IMR-90 (cell line): ENCODE measurements around the gene NOL9.

Experiments
- CEBPB ChIP-seq: IDR thresholded peaks from 2 replicates; pipeline ENCODE4 v1.6.1; 2012; ENCODE audit warnings: low read depth, low read length, improper control_type of control experiment
- CHD1 ChIP-seq: IDR thresholded peaks from 2 replicates; pipeline ENCODE4 v1.6.1; 2012; ENCODE audit warnings: low read depth, low read length, improper control_type of control experiment
- FOS ChIP-seq: fragments of 150-350 bp; IDR thresholded peaks from 2 replicates; pipeline ENCODE4 v1.6.1; 2016; ENCODE audit warnings: low read depth, low read length
- MXI1 ChIP-seq: IDR thresholded peaks from 2 replicates; pipeline ENCODE4 v1.6.1; 2012; ENCODE audit warnings: low read depth, mild to moderate bottlenecking, low read length, moderate library complexity, borderline replicate concordance
- NFE2L2 ChIP-seq: fragments of 150-350 bp; IDR thresholded peaks from 2 replicates; pipeline ENCODE4 v1.6.1; 2016; ENCODE audit warnings: low read depth, mild to moderate bottlenecking, low read length
- POLR2A ChIP-seq: IDR thresholded peaks from 2 replicates; pipeline ENCODE4 v1.6.1; 2012; ENCODE audit warnings: mild to moderate bottlenecking, low read depth, low read length
- RAD21 ChIP-seq: IDR thresholded peaks from 2 replicates; pipeline ENCODE4 v1.6.1; 2012; ENCODE audit warnings: low read length, improper control_type of control experiment
- RCOR1 ChIP-seq: IDR thresholded peaks from 2 replicates; pipeline ENCODE4 v1.6.1; 2012; ENCODE audit warnings: mild to moderate bottlenecking, low read length, improper control_type of control experiment; ENCODE audit not compliant: insufficient replicate concordance
- RFX5 ChIP-seq: IDR thresholded peaks from 2 replicates; pipeline ENCODE4 v1.8.0; 2012; ENCODE audit warnings: low read depth, mild to moderate bottlenecking, low read length, moderate library complexity
- TF ChIP-seq, protein P1 (sequence below): conservative IDR thresholded peaks from 2 replicates; pipeline ENCODE4 v1.5.1; 2012; ENCODE audit warnings: mild to moderate bottlenecking, low read depth, low read length, improper control_type of control experiment
- TF ChIP-seq, protein P2 (sequence below): fragments of 150-350 bp; IDR thresholded peaks from 2 replicates; pipeline ENCODE4 v1.6.1; 2017; ENCODE audit warnings: mild to moderate bottlenecking, antibody characterized with exemption, low read length, low read depth
- TF ChIP-seq, protein P3 (sequence below): fragments of 150-350 bp; IDR thresholded peaks from 2 replicates; pipeline ENCODE4 v1.6.1; 2016; ENCODE audit warnings: low read depth, mild to moderate bottlenecking, low read length, moderate library complexity, borderline replicate concordance

DNA sequence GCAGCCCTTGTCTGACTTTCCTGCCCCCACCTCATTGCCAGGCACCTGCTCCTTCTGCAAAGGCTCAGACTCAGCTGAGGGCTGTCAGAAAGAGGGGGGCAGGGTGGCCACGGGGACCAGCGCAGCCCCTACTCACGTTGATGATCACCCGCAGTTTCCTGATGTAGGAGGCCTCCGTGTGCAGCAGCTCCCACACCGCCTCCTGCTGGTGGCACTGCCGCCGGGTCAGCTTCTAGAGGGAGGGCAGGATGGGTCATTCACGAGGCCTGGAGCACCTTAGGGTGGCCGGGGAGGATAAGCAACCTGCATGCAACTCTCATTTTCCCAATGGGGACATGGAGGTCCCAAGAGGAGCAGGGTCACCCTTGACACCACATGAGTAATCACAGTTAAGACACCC is 81.9 kb downstream of the NOL9 start:
- TF ChIP-seq POLR2A (no peak), RAD21 (no peak), FOS (no peak), MXI1 (no peak), CEBPB (no peak), RCOR1 (no peak), NFE2L2 (no peak), CHD1 (no peak), RFX5 (no peak)
- TF ChIP-seq, protein P1, sequence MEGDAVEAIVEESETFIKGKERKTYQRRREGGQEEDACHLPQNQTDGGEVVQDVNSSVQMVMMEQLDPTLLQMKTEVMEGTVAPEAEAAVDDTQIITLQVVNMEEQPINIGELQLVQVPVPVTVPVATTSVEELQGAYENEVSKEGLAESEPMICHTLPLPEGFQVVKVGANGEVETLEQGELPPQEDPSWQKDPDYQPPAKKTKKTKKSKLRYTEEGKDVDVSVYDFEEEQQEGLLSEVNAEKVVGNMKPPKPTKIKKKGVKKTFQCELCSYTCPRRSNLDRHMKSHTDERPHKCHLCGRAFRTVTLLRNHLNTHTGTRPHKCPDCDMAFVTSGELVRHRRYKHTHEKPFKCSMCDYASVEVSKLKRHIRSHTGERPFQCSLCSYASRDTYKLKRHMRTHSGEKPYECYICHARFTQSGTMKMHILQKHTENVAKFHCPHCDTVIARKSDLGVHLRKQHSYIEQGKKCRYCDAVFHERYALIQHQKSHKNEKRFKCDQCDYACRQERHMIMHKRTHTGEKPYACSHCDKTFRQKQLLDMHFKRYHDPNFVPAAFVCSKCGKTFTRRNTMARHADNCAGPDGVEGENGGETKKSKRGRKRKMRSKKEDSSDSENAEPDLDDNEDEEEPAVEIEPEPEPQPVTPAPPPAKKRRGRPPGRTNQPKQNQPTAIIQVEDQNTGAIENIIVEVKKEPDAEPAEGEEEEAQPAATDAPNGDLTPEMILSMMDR: 0 out of 2 replicates have a peak, but pooled peaks have one; percentile 12
- TF ChIP-seq, protein P2, sequence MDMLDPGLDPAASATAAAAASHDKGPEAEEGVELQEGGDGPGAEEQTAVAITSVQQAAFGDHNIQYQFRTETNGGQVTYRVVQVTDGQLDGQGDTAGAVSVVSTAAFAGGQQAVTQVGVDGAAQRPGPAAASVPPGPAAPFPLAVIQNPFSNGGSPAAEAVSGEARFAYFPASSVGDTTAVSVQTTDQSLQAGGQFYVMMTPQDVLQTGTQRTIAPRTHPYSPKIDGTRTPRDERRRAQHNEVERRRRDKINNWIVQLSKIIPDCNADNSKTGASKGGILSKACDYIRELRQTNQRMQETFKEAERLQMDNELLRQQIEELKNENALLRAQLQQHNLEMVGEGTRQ: no peak
- TF ChIP-seq, protein P3, sequence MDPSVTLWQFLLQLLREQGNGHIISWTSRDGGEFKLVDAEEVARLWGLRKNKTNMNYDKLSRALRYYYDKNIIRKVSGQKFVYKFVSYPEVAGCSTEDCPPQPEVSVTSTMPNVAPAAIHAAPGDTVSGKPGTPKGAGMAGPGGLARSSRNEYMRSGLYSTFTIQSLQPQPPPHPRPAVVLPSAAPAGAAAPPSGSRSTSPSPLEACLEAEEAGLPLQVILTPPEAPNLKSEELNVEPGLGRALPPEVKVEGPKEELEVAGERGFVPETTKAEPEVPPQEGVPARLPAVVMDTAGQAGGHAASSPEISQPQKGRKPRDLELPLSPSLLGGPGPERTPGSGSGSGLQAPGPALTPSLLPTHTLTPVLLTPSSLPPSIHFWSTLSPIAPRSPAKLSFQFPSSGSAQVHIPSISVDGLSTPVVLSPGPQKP: no peak
